Activated T-cell treated with anti-CD3 and anti-CD28 coated beads for 1 hour (primary cell): Measurements from ENCODE around the gene GPR17.

ENCODE experiments used
- DNase-seq: peaks from one replicate; pipeline ENCODE4 v3.0.0-alpha.2; 2020; ENCODE audit warnings: low read depth

Gene GPR17

GRCh38 chr2:127630096-127630863 lies 15.7 kb upstream of the GPR17 start:
- no peak for DNase-seq

GRCh38 chr2:127630864-127631540 lies 15.0 kb upstream of the GPR17 start:
- DNase-seq = no peak

GRCh38 chr2:127631541-127631996 lies 14.4 kb upstream of the GPR17 start:
- DNase-seq = no peak

GRCh38 chr2:127631997-127632581 lies 13.9 kb upstream of the GPR17 start:
- no peak for DNase-seq

GRCh38 chr2:127632592-127633489 lies 13.1 kb upstream of the GPR17 start:
- no peak for DNase-seq

GRCh38 chr2:127633556-127634065 lies 12.3 kb upstream of the GPR17 start:
- no peak for DNase-seq

- no peak for DNase-seq
Measured at GRCh38 chr2:127634066-127634617, 11.8 kb upstream of the GPR17 start.

- no peak for DNase-seq
Measured at GRCh38 chr2:127634626-127635379, 11.2 kb upstream of the GPR17 start.

- no peak for DNase-seq
Measured at GRCh38 chr2:127635380-127636237, 10.3 kb upstream of the GPR17 start.

- DNase-seq = no peak
Measured at GRCh38 chr2:127636248-127637235, 9.4 kb upstream of the GPR17 start.

GRCh38 chr2:127637236-127637630 lies 8.7 kb upstream of the GPR17 start:
- DNase-seq = no peak

GRCh38 chr2:127637725-127638252 lies 8.2 kb upstream of the GPR17 start:
- no peak for DNase-seq

- no peak for DNase-seq
Measured at GRCh38 chr2:127638361-127639110, 7.4 kb upstream of the GPR17 start.

GRCh38 chr2:127639111-127639474 lies 6.9 kb upstream of the GPR17 start:
- DNase-seq = no peak

- no peak for DNase-seq
Measured at GRCh38 chr2:127640082-127641072, 5.6 kb upstream of the GPR17 start.

GRCh38 chr2:127641133-127641532 lies 4.8 kb upstream of the GPR17 start:
- no peak for DNase-seq
